ENCODE data around the gene UTS2.

UTS2 gene, protein sequence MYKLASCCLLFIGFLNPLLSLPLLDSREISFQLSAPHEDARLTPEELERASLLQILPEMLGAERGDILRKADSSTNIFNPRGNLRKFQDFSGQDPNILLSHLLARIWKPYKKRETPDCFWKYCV

DNA sequence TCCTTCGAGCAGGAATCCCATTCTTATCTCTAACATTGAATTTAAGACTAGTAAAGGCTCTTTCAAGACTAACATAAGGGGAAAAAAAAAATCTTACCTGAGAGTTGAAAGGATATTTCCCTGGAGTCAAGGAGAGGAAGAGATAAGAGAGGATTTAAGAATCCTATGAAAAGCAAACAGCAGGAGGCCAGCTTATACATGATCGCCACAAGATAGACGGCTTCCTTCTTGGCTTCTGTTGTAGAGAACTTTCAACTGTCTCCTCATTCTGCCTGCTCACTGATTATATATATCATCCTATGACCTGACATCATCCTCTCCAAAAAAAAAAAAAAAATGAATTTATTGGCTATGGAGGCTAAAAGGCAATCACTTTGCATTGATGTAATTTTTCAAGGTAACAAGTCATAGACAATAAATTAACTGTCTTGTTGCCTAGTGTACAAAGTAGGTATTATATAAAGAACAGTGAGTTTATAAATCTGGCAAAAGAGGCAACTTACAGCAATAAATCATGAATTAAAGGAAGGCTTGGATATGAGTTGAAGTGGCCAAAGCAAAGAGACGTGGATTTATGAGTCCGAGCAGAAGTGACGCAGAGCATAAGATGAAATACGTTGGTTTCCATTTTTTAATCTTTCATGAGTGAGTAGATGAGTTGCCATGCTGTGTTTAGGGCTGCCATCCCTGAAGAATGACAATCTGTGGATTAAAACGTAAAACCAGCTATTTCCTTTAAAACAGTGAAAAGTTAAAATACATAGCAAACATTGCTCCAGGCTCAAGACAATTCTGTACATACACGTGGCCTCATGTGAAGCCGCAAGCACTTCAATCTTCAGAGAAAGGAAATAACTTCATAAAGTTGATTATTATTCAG lies at the start of gene UTS2:
Gene UTS2, minus strand, starts transcription at position 262 of the 880 bp plus-strand sequence. Its CDS starts 62 bp downstream, at position 200.
- DNase-seq: no peak

GRCh38 chr1:7899741-7900140 lies 46.9 kb upstream of the UTS2 start:
- DNase-seq: no peak

GRCh38 chr1:7898962-7899361 lies 46.1 kb upstream of the UTS2 start:
- DNase-seq: peak in 1 of 2 donors; percentile 8

DNA sequence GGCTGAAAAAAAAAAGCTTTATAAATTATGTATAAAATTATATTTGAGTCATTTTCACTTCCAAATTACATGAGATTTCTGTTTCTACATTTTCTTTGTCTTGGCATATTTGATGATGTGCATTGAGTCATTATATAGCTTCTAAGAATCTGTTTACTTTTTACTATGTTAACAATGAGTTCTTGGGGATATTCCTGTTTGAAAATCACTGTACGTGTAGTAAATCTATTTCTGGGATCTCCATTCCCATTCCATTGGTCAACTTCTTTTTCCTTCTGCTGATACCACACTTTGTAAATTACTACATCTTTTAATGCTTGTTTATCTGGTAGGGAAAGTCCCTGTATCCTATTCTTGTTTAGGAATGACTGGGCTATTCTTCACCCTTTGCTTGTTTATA lies 44.1 kb upstream of the UTS2 start:
- no peak for DNase-seq

GRCh38 chr1:7893529-7894180 lies 40.8 kb upstream of the UTS2 start:
- no peak for DNase-seq

- DNase-seq: no peak
Observed at GRCh38 chr1:7891804-7892203, 38.9 kb upstream of the UTS2 start.

DNA sequence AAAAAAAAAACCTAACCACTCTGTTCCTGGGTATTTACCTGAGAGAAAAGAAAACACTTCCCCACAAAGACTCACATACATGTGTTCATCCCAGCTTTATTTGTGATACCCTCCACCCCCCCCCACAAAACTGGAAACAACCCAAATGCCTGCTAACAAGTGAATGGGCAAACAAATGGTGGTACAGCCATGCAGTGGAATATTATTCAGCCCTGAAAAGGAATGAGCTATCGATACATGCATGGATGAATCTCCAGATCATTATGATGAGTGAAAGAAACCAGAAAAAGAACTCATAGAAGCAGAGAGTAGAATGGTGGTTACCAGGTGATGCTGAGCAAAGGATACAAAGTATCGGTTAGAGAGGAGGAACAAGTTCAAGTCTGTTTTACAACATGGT lies 38.0 kb upstream of the UTS2 start:
- DNase-seq: no peak

- no peak for DNase-seq
Observed at GRCh38 chr1:7888248-7889081, 35.6 kb upstream of the UTS2 start.

GRCh38 chr1:7886405-7886745 lies 33.5 kb upstream of the UTS2 start:
- no peak for DNase-seq

DNA sequence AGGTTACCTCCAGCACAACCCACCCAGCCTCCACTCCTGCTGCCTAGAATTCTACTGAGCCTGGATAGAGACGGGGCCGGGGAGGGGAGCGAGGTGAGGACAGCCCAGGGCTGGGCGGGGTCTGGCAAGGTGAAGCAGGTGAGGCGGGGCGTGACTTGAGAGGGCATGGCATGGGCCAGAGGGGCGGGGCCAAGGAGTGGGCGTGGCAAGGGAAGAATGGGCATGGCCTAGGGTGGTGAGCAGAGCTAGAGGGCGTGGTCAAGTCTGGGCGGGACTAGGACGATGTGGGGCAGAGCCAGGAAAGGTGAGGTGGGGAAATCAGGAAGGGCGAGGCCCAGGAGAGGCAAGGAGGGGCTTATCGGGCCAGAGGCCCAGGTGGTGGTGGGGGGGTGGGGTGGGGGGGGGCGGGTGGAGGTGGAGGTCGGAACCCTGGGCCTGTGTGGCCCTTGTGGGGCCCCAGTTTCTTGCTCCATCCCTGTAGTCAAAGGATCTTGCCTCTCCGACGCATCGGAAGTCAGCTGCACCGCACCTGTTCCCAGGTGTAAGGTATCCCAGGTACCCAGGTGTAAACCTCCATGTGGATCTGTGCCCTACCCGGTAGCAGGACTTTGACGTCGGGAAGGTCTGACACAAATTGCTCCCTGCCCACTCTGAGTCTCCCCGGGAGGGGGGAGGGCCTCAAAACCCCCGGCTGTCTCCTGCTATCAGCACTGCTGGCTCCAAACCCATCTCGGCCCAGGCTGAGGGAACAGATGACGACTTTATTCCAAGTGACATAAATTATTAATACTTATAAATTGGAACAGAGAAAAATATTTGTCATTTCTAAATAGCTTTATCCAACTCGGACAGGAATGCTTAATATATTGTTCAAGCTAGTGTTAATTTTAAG lies 32.9 kb upstream of the UTS2 start:
- DNase-seq: peak in 1 of 2 donors; percentile 14

GRCh38 chr1:7884757-7885156 lies 31.9 kb upstream of the UTS2 start:
- DNase-seq: no peak

DNA sequence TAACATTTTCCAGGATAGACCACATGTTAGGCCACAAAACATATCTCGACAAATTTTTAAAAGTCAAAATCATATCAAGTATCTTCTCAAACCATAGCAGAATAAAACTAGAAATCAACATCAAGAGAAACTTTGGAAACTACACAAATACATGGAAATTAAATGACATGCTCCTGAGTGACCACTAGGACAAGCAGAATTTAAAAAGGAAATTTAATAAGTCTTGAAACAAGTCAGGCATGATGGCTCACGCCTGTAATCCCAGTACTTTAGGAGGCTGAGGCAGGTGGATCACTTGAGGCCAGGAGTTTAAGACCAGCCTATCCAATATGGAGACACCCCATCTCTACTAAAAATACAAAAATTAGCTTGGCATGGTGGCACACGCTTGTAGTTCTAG lies 26.4 kb upstream of the UTS2 start:
- DNase-seq: no peak

- DNase-seq: no peak
Observed at GRCh38 chr1:7878027-7878426, 25.2 kb upstream of the UTS2 start.

GRCh38 chr1:7873801-7874795 lies 21.2 kb upstream of the UTS2 start:
- DNase-seq: no peak

DNA sequence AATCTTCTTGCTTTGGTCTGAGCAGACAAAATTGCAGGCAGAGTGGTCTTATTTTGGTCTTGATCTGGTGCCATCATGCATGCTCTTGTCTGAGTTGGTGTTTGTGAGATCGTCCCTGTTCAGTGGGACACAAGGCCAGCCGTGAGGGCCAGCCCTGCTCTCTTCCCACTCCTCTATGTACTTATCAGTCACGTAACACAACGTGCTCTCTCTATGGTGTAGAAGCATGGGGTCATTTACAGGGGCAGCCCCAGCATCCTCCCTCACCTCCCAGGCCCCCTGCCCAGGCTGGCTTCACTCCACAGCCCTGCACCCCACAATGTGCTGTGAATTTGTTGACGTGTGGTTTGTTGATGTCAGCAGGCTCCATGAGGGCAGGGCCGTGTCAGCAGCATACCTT lies 18.3 kb upstream of the UTS2 start:
- DNase-seq: no peak

DNA sequence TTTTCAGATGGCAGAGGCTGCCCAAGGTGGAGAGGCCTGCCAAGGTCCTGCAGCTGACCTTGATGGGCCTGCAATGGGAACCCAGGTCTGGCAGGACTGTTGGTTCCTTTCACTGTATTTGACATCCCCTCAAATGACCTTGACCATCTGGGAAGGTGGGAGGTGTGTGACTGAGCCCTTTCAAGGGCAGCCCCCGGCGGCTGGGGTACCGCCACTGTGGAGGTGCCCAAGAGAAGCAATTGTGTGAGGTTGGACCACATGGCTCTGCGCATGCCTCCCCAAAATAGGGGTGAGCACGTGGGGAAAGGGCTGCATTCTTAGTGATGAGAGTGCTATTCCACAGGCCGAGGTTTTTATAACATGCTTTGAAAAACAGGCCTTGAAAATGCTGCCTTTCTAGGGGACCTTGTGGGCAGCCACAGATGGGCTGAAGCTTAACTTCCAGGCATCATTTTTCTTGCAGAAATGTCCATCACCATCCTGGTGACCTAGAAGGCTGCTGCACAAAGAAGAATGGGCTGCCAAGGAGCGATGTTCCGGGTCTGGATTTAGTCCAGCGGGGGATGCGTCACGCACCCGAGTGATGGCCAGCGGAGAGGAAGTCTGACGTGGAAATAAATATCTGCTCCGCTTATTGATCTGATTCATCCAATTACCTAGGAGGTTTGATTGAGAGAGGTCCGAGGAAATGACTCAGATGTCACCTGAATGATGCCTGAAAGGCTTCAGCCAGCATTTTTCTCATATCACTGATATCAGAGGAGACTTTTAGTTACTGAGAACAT lies 16.5 kb upstream of the UTS2 start:
- no peak for DNase-seq

GRCh38 chr1:7868070-7868780 lies 15.4 kb upstream of the UTS2 start:
- no peak for DNase-seq

GRCh38 chr1:7865978-7866377 lies 13.1 kb upstream of the UTS2 start:
- DNase-seq: no peak

DNA sequence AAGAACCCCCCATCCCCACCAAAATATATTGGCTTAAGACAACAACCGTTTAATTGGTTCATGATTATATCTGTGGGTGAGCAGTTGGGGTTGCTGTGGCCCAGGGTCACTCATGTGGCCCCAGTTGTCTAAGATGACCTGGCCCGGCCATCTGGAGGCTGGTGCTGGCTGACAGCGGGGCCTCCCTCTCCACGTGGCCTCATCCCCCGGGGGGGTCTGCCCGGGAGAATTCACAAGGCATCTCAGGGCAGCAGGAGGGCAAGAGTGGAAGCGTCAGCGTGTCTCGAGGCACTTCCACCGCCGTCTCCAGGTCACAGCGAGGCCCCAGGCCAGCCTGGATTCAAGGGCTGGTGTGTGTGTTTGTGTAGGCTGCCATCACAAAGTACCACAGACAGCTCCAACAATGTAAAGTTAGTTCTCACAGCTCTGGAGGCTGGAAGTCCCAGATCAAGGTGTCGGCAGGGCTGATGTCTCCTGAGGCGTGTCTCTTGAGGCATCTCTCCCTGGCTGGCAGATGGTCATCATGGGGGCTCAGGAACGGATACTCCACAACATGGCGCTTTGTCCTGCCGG lies 11.0 kb upstream of the UTS2 start:
- DNase-seq: no peak

Measured in CD4-positive, alpha-beta T cell treated with Interleukin-4 for 1 hour (primary cell).